Frontal cortex (tissue), 4 donors: ENCODE results near the gene ETS1. TPM values are rescaled to one million over a fixed set of nuclear protein-coding genes. Genes with fewer than 3 reads are reported as not detected.
A peak's percentile ranks its signal among the peaks of the same experiment; 100 is the strongest.

ENCODE experiments used
- DNase-seq, 2 donors: peaks; one replicate each; pipeline ENCODE4 v3.0.0; 2012; ENCODE audit warnings: low spot score in 2 of 2
- FAIRE-seq: peaks from 2 replicates; lab custom pipeline; 2012; peaks lifted over from hg19 to GRCh38; lab: Jason Lieb, UNC
- total RNA-seq: library from RNA; depleted of rRNA; stranded (reverse); fragments of >200 nt; gene quantifications from one replicate; pipeline ENCODE4 v1.2.3, GENCODE V29; 2014
- donor health status: control.
- donor health status: control.
- donor health status: control.

Gene ETS1
- total RNA-seq, 1 donor from 2014 or later: 9.8 TPM

DNA sequence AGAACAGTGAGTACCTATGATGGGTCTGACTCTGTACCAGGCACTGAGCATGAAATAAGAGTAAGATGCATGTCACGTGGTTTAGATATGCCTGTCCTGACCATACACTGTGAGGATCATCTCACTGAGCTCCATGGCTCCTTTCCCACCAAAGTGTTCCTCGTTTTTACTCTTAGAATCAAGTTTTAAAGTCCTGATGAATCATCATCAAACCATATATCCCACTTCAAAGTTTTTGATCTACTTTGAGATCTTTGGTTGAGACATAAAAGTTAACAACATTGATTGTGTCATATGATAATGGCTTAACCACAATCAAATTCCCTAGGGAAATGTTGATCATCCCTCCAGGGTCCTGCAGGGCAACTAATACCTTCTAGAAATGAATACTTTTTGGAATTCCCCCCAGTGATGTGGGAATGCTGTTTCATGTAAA is 12.8 kb downstream of the ETS1 start:
- FAIRE-seq (no peak), DNase-seq (no peak)

DNA sequence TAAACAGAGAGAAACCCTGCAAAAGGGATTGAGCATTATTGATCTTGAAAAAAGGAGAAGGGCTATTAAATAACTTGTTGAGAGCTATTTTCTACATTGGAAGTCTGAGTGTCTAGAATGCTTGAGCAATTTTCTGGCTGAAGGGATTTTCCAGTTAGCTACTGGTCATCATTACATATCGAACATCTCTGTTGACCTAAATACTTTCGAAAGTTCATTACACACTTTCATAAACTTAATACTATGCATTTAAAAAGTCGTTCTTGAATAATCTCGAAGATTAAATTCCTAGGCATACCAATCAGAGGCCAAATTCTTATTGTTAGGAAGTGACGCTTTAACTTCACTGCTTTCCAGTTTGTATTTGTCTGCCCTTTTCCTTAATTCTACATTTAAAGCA is 13.7 kb downstream of the ETS1 start:
- FAIRE-seq: no peak
- DNase-seq: no peak

DNA sequence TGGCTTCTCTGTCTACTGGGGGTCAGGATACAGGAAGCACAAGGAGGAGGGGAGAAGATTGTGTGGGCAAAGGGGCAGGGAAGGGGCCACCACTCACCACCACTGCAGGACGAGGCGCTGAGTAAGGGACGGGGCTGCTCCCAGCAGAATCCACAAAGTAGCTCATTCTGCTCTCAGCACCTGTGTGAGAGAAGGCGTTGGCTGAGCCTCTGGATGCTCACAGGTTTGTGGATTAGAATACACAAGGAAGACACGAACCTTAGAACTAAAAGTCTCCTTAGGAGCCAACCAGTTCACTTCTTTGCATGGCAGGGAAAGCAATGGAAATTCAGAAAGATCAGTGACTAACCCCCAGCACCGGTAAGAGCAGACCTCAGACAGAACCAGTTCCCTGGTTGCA is 14.4 kb downstream of the ETS1 start:
- FAIRE-seq (no peak), DNase-seq (no peak)

DNA sequence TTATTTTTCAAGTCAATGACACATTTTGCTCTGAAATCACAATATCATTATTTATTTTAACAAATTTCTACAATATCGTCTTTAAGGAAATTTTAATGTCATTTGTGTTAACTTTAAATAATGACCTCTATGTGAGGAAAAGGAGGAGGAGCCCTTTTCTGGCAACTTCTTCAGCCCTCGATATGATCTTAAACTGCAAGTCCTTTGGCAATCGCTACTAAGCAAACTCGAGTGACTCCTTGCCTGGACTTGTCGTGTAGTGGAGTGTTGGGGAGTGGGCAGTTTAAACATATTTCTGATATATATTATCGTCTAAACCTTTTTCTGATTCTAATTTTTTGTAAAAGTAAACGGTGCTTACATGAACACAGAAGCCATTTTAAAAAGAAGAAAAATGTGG is 16.7 kb downstream of the ETS1 start:
- DNase-seq (no peak), FAIRE-seq (no peak)

DNA sequence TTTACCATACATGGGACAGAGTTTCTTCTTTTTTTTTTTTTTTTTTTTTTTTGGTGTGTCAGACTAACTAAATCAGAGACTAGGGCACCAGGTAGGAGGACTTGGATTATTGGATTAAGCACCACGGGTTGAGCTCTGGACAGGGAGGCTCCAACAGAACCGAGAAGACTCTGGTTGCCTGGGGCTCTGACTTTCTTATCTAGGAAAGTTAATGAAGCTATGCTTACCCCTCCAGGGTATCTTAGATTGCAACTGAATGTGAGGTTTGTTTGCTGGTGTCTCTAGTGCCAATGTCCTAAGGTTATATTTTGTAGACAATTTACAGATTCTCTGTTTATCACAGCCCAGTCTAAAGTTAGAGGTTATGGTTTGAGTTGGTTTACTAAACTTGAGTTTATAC is 18.1 kb downstream of the ETS1 start:
- DNase-seq (no peak), FAIRE-seq (no peak)

DNA sequence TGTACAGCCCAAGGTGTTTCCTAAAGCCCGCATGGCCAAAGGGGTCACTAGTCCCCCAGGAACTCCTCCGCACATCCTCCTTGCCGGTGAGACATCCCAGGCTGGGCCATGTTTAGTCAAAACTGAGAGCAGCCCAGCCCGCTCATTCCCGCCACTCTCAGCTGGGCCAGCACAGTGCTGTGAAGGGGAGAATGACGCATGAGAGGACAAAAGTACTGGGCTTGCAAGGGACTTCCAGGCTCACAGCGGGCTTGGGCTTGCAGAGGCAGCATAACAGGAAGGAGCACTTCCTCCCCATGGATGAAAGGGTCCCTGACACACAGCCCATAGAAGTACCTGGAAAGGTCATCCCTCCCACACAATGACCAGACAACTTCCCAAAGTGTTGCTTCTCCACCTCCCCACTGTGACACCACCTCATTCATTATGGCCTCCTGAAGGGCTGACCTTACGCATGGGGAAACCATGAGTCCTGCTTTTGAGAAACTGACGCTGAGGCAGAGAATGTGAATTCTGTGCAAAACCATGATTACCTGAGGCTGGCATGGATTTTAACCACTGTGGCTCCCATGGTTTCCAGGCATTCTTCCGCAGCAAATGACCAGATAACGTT is 19.1 kb downstream of the ETS1 start:
- DNase-seq (peak in 1 of 2 donors; percentile 20), FAIRE-seq (no peak)

DNA sequence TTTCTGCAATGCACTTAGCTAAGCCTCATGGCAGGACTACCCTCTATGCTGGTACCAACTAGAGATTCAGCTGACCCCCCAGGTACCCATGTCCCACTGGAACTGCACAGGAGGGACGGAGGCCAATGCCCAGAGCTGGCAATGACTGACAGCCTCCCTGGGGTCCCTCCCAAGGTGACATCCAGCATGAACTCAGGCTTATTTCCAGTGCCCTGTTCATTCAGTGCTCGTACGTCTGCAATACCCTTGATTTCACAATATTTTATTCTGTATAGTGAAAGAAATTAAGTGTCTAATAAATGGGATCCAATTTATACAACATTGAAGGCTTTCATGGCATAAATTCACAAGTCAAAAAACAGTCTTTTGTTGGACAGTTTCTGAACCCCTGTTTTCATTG is 20.2 kb downstream of the ETS1 start:
- no peak for FAIRE-seq

DNA sequence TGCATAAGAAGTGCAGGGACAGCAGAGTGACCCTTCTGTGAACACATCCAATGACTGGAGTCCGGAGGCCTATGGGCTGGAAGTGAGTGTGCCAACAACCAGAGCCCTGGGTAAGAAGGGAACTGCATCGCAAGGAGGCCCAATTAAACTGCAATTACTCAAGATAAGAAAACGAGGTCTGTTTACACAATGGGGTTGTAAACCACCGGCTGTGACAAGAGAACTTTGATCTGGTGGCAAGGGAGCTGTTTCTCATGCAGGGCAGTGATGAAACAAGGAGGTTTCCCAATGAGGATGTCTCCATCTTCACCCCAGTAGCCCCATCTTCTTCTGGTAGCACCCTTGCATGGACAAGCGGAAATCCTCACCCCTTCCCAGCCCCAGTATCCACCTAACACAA is 21.5 kb downstream of the ETS1 start:
- DNase-seq: no peak
- no peak for FAIRE-seq

More for the DNA sequence above, 20.2 kb downstream of the ETS1 start:
- DNase-seq: no peak

DNA sequence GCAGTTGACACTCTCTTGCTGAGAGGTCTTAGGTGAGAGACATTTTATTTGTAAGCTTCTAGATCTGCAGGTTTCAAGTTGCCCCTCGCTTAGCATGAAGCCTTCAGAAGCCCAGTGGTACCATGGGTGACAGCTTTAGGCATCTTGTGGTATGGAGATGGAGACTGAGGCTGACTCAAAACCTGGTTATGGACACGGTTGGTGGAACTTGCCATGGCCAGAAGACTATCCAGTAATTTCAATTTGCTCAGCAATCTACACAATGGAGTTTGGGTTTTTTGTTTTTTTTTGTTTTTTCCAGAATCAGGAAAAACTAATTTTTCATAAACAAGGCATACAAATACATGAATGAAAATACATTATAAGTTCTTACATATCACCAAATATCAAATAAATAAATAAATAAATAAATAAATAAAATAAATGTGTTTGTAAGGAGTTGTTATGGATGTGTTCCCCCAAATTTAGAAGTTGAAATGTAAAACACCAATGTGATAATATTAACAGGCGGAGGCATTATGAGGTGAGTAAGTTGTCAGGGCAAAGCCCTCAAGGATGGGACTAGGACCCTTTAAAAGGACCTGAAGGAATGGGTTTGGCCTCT is 22.6 kb downstream of the ETS1 start:
- peak; percentile 26 for FAIRE-seq
- DNase-seq: no peak

DNA sequence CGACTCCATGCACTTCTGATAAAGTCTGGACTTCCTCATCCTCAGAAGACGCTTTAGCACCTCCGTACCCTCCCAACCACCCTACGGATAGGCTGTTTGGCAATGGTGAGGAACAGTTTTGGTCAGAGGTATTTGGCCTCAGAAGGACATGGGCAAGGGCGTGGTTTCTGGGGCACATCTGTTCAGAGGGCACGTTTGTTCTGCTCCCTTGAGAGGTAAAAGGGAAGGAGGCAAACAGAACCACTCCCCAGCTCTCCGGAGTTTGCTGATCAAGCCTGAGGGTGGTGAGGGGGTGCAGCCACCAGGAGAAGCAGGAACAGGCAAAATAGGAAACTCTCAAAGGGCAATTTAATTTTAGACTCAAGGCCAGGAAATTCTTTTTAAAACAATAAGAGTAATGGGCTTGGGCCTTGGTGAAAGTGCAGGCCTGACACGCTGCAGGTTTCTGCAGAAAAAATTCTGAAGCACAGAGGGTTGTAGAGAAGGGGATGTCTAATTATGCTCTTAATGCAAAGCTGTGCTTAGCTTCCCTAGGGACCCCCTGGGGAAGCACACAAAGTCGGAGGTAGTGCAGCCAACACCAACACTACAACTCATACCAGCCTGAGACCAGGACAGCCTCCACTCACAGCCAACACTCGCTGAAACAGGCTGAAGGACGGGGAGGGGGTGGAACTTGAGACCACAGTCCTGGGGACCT is 23.3 kb downstream of the ETS1 start:
- FAIRE-seq (no peak), DNase-seq (no peak)

DNA sequence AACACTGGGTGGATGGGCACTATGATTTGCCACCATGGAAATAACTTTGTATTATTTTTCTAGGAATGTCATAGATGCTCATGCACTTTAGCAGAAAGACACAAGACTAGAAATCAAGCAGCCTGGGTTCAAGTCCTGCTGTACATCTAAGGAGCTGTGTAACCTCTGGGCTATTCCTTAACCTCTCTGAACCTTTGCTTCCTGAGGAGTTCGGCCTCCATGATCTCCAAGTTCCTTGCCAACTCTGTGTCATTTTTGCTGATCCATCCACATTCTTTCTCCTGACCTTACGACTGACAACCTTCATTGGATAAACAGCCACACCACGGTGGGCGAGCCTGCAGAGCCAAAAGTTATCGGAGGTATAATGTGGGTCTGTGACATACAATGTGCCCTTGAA is 24.1 kb downstream of the ETS1 start:
- DNase-seq (no peak), FAIRE-seq (no peak)

DNA sequence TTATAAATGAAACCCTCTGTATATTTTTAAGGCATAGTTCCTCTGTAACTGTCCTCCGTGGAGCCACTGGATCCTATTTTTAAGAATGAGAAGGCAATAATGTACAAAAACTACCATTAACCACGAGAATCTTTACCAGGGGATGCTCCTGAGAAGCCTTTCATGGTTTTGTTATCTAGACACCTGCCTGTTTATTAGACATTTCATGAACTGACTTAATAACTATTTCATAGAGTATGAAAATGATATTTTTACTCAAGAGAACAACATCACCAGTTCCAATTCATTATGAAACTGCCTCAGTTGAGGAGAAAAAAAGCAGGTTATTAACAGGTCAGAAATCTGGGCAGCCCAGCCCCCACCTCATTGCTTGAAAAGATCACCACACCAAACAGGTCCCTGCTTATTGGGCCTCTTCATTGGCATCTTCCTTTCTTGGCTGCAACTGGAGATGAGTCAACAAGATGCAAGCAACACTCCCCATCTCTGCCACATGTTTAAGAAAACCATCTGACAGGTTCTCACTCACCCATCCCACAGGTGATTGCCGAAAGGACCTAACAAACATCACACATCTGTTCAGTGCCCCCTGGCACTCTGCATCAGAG is 27.8 kb downstream of the ETS1 start:
- FAIRE-seq (no peak), DNase-seq (no peak)

DNA sequence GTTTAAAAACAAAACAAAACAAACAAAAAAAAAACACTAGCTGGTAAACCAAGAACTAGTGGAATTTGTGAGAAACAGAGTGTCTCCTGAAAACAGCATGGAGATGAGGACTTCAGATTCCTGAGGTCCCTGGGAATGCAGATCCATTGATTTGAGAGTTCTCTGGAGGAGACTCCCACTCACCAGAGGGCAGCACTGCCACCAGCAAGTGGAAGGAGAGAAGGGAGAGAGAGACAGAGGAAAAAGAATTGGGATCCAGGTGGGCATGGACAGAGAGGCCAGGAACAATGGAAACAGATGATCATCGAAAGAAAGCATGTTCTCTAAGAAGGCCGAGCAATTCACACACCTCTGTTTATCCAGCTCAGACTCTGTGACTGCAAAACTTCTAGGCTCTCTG is 31.8 kb downstream of the ETS1 start:
- FAIRE-seq (no peak), DNase-seq (no peak)

DNA sequence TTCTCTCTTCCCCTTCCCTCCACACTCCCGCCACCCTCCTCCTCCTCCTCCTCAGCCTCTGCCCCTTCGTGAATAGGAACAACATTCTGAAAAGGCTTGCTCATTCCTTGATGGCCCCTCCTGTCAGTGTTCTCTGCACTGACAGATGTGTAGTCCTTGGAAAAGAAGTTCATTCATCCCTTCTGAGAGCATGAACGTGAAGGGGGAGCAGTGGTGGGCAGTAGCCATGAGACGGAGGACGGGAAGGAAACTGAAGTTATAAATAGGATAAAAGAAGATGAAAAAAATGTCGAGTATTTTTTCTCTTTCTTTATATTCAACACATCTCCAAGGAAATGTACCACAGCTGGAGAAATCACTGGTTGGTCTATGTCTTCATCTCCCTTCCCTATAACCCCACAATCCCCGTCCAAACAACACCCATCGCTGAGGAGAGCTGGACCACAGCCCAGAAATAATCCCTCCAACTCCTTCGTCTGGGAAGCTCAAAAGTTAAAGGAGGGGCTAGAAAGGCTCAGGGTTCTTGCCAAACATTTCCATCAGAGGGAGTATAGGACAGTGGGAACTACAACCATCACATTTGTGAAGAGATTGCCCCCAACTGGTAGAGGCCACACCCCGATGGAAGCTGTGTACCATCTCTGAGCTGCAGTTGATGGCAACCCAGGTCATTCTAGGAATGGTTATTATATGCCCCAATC is 33.5 kb downstream of the ETS1 start:
- DNase-seq (peak; percentile 40 to 58), FAIRE-seq (no peak)

DNA sequence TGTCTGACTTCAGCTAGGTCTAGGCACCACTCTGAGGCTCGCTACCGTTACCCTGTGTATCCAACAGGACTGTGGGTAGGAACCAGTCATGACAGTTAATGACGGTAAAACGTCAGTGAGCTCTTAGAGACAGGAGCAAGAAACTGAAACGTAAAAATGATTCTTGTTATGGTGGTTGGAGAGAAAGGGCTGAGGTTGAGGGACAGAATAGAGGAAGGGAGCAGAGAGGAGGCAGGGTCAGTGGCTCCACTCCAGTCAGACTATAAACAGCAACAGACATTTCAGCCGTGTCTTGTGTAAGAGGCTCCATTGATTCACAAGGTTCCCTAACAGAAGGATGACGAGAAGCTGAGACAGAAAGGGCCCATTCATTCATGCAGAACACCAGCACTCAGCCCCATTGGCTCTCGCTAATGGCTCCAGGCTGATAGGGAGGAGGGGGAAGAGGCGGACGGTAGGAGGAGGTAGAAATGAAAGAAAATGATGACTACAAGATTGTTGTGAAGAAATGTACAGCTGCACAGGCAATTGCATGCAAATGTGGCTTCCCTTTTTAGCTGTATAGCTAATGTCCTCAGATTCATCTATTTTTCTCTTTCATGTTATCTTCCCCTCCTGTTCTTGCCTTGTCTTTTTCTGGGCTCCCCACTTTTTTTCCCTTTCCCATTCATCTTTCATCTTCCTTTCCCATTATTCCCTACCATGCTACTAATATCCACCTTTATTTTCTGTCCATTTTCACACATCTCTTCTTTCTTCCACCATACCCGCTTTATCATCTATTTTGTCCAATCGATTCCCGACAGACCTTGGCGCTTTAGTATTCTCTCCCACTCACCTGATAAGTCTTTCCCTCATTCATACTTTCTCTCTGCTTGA is 34.3 kb downstream of the ETS1 start:
- DNase-seq (peak; percentile 64 to 78), FAIRE-seq (no peak)

DNA sequence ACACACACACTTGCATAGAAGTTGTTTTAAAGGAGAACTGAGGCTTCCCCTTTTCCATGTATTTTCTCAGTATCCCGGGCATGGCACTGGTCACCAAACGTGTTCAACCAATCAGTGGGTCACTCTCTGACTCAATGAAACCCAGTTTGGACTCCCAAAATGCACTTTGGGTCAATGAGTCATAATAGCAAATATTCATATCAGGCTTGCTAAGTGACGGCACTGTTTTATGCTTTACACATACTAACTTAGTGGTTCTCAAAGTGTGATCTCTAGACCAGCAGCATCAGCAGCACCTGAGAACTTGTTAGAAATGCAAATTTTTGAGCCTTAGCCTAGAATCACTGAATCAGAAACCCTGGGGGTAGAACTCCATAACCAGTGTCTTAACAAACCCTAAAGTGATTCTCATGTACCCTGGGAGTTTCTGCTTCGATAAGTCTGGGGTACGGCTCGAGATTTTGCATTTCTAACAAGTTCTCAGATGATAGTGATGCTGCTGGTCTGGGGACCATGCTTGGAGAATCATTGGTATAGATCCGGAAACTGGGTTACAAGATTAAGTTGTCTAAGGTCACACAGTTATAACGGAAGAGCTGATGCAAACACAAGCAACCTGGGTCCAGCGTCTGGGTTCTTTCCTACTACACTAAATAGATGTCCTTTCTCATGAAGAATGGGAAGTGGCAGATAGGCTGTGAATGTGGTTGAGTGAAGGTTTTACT is 35.6 kb downstream of the ETS1 start:
- FAIRE-seq (no peak), DNase-seq (no peak)

DNA sequence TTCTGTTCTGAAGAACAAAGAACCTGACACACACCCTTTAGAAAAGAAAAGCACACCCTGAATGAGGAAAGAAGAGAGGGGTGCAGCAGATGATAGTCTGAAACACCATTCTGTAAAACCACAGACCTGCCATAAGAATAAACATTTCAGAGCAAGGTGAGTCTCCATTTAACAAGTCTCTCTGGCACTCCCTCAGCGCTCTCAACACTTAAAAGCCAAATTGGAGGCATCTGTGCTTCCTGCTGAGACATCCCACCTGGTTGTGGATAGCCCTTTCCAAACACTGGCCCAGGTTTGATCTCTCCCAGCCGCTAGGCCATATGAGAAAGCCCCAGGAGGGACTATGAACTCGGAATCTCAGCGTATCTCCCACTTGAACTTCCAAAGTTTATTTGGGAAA is 36.3 kb downstream of the ETS1 start:
- DNase-seq (no peak), FAIRE-seq (no peak)

DNA sequence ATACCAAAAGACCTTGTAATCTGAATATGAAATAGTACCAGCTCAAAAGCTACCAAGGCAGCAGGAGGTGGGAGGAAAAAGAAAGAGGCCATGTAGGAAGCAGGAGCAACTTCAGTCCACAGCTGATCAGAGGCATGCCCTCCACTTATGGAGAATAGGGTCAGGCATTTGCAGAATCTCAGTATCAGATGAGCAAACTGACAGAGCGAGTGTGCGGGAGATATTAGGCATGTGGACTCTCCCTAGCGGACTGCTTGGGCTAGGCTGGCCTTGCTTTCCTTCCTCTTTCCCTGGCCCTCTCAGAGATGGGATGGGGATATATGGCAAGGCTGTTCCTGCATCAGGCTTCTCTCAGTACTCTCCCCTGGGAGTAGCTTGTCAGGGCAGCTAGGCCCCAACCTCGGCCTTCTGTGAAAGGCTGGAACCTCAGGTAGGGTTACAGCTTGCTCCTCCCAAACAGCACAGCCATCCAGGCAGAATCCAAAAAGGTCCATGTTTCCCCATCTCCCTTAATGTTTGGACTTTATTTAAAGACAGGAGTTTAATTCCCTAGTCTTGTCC is 37.0 kb downstream of the ETS1 start:
- FAIRE-seq: no peak

More for the DNA sequence above, 37.0 kb downstream of the ETS1 start:
- DNase-seq: no peak
